ENCODE data around the gene KCNK16.
A peak's percentile ranks its signal among the peaks of the same experiment; 100 is the strongest.

Gene KCNK16

DNA sequence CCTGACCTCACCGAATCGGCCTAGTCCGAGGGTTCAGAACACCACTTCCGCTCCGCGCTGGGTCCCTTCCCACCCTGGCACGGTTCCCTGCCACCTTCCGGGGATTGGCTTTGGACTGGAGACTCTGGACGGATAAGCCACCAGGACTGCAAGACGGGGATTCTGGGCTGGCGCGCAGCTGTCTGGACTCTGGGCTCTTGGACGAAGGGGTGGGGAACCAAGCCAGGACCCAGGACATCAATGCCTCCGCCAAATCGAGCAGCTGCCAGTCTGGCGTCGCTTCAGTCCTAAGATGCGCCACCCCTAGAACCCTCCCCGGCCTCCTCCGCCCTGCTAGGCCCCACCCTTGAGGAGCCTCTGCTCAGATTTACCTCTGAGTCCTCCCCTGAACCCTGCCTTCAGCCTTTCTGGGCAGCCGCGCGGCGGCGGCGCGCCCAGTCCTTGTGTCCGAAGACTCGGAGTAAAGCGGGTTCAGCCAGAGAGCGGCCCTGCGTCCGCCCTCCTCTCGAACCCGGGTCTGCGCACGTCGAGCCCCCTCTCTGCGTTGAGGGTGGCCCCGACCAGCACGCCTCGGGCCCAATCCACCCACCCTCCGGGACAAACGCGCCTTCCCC is 9.5 kb downstream of the KCNK16 start:
- H3K4me3 ChIP-seq (ENCODE audit: low read length): no peak overlapping the region
- no peak for DNase-seq (ENCODE audit: low read depth)
- TF ChIP-seq, protein P1, sequence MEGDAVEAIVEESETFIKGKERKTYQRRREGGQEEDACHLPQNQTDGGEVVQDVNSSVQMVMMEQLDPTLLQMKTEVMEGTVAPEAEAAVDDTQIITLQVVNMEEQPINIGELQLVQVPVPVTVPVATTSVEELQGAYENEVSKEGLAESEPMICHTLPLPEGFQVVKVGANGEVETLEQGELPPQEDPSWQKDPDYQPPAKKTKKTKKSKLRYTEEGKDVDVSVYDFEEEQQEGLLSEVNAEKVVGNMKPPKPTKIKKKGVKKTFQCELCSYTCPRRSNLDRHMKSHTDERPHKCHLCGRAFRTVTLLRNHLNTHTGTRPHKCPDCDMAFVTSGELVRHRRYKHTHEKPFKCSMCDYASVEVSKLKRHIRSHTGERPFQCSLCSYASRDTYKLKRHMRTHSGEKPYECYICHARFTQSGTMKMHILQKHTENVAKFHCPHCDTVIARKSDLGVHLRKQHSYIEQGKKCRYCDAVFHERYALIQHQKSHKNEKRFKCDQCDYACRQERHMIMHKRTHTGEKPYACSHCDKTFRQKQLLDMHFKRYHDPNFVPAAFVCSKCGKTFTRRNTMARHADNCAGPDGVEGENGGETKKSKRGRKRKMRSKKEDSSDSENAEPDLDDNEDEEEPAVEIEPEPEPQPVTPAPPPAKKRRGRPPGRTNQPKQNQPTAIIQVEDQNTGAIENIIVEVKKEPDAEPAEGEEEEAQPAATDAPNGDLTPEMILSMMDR (IDR thresholded peaks at IDR 0.05; ENCODE audit: insufficient read depth, low read depth, low read length, missing control alignments): no peak

DNA sequence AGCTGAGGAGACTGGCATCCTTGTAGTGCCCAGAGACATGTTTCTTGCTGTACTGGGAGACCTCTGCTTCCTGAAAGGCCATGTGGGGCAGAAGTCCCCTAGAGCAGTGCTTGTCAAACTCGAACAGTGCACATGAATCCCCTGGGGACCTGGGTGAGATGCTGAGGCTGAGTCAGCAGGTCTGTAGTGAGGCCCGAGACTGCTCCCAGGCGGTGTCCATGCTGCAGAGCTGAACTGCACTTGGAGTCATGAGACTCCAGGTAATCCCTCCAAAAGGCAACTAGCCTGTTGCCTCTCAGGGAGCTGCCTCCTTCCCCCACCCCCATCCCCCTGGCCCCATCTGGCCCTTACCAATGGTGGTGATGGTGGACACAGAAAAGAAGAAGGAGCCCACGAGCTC is 12.0 kb downstream of the KCNK16 start:
- DNase-seq (ENCODE audit: low read depth): no peak
- H3K4me3 ChIP-seq (ENCODE audit: low read length): no peak overlapping the region
- TF ChIP-seq, protein P1 (IDR thresholded peaks at IDR 0.05; ENCODE audit: insufficient read depth, low read depth, low read length, missing control alignments): no peak

DNA sequence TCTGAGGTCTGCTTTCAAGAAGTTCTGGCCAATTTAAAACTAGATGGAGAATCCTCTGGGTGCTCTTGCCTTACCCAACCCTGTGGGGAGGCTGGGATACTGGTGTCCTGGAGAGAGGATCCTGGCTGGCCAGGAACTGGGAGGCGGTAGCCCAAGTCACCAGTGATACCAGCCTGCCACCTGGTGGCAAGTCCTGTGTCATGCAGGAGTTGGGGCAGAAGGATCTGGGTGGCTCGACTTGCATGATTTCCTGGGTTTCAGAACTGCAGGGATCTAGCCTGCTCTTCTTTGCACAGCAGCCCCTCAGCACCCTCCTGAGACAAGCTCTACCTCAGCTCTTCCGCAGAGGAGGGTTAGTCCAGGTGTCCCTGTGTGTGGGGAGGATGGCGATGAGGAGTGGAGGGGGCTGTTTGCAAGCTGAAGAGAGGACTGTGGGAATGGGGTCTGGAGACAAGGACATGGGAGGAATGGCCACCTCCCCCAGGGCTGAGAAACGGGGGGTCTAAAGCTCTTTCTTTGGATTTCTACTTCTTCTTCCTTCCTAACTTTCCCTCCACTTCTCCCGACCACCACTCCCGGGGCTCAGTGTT is 12.5 kb downstream of the KCNK16 start:
- peak; percentile 69 for DNase-seq (ENCODE audit: low read depth)
- TF ChIP-seq, protein P1 (IDR thresholded peaks at IDR 0.05; ENCODE audit: insufficient read depth, low read depth, low read length, missing control alignments): peak; percentile 95
- no peak overlapping the region for H3K4me3 ChIP-seq (ENCODE audit: low read length)

DNA sequence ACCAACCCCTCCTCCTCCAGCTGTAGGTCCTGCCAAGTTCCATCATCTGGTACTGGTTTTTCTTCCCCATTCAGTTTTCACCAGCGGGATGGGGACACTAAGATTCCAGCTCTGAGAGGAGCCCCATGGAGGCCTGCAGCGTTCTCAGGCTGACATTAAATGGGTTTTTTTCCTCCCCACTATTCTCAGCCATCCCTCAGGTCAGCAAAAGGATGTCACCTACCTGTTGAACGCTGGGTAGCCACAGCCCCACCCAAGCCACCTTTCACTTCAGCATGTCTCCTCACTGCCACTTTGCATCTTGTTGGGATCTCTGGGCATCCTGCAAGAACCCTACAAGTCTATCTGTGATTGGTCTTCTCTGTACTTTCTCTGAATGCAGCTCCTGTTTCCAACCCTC is 15.0 kb downstream of the KCNK16 start:
- TF ChIP-seq, protein P1 (IDR thresholded peaks at IDR 0.05; ENCODE audit: insufficient read depth, low read depth, low read length, missing control alignments): no peak
- no peak for DNase-seq (ENCODE audit: low read depth)
- H3K4me3 ChIP-seq (ENCODE audit: low read length): no peak overlapping the region

DNA sequence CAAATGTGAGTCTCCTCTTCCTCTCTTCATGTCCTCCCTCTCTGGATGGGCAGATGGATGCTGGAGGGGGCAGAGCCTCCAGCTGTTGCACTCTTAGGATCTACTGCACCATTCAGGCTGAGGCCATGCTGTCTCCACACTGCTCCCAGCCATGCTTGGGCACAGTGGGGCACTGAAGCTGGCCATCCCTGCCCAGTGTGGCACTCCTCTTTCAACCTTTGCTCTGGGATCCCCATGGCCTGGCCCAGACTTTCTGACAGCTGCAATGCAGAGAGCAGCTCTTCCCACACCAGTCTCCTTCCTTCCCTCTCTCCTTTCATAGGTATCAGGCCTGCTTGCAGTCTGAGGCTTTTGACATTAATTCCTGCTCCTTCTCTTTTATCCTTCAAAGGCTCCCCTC is 17.6 kb downstream of the KCNK16 start:
- no peak overlapping the region for H3K4me3 ChIP-seq (ENCODE audit: low read length)
- TF ChIP-seq, protein P1 (IDR thresholded peaks at IDR 0.05; ENCODE audit: insufficient read depth, low read depth, low read length, missing control alignments): no peak
- DNase-seq (ENCODE audit: low read depth): no peak

DNA sequence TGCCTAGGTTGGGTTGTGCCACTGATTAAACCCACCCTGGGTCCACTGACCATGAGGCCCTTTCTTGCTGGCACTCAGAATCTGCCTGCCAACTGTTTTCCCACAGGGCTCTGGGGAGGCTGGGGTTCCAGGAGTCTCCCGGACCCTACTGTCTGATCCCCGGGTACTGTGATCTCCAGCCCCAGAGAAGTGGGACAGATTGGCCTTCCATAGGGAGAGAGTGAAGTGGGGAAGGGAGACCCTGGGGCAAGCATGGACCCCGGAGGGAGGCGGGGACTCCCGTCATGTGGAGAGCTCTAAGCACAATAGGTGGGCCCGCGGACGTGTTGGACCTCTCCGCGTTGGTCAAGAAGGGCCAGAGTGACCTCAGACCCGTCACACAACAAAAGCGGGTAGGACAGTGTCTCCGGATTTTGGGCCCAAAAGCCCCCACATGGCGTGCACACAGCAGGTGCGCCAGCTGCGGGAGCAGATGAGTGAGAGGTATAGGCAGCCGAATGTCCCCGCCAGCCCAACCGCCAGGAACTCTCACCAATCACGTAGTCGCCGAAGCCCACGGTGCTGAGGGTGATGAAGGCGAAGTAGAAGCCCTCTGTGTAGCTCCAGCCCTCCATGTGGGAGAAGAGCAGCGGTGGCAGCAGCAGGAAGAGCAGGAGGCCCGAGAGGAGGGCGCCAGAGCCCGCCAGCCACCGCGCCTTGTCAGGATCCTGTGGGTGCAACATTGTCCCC is 18.9 kb downstream of the KCNK16 start:
- DNase-seq (ENCODE audit: low read depth): no peak

More for the DNA sequence above, 18.9 kb downstream of the KCNK16 start:
- H3K4me3 ChIP-seq (ENCODE audit: low read length): no peak overlapping the region
- TF ChIP-seq, protein P1 (IDR thresholded peaks at IDR 0.05; ENCODE audit: insufficient read depth, low read depth, low read length, missing control alignments): no peak
